BJ (cell line): ENCODE measurements around the gene ANP32A. TPM values are rescaled to one million over a fixed set of nuclear protein-coding genes. Genes with fewer than 3 reads are reported as not detected.

Experiments
- CTCF ChIA-PET: fragments of 350-600 bp; formaldehyde crosslinking; extraction: SDS; loops from one replicate; lab custom pipeline; 2021; ENCODE audit warnings: antibody characterized with exemption, inconsistent platforms; lab: Yijun Ruan, JAX
- POLR2A ChIA-PET: fragments of 300-600 bp; sonication (Branson Sonifier 250); formaldehyde crosslinking; extraction: SDS; loops from one replicate; lab custom pipeline; 2021; ENCODE audit warnings: antibody characterized with exemption; lab: Charles Lee
- DNase-seq: peaks from one replicate; pipeline ENCODE4 v3.0.0-alpha.2; 2011; ENCODE audit warnings: low read depth
- H3K27me3 ChIP-seq: 2 replicates; pipeline ENCODE4 v1.6.0; 2011; ENCODE audit warnings: low read length; ENCODE audit not compliant: control insufficient read depth, insufficient read depth
- H3K36me3 ChIP-seq: 2 replicates; pipeline ENCODE4 v1.5.1; 2011; ENCODE audit warnings: low read length; ENCODE audit not compliant: control insufficient read depth, insufficient read depth
- H3K4me3 ChIP-seq: 2 replicates; pipeline ENCODE4 v1.5.1; 2011; ENCODE audit warnings: low read depth, mild to moderate bottlenecking, control low read depth, low read length
- polyA plus RNA-seq: library from polyadenylated mRNA; depleted of rRNA; stranded (reverse); fragments of >200 nt; gene quantifications from 2 replicates; pipeline ENCODE4 v1.2.3, GENCODE V29; 2011
- TF ChIP-seq, protein P1 (sequence below): IDR thresholded peaks from 2 replicates; pipeline ENCODE4 v1.5.1; 2011; ENCODE audit warnings: low read depth, mild to moderate bottlenecking, control low read depth, inconsistent platforms, low read length, moderate library complexity; ENCODE audit not compliant: insufficient read depth

Gene ANP32A
- polyA plus RNA-seq, 1 experiment = 36.2 TPM

- TF ChIP-seq, protein P1, sequence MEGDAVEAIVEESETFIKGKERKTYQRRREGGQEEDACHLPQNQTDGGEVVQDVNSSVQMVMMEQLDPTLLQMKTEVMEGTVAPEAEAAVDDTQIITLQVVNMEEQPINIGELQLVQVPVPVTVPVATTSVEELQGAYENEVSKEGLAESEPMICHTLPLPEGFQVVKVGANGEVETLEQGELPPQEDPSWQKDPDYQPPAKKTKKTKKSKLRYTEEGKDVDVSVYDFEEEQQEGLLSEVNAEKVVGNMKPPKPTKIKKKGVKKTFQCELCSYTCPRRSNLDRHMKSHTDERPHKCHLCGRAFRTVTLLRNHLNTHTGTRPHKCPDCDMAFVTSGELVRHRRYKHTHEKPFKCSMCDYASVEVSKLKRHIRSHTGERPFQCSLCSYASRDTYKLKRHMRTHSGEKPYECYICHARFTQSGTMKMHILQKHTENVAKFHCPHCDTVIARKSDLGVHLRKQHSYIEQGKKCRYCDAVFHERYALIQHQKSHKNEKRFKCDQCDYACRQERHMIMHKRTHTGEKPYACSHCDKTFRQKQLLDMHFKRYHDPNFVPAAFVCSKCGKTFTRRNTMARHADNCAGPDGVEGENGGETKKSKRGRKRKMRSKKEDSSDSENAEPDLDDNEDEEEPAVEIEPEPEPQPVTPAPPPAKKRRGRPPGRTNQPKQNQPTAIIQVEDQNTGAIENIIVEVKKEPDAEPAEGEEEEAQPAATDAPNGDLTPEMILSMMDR = no peak
- ChIA-PET POLR2A (no interaction called here), CTCF (interaction anchor here (1.1 kb wide), 1 partner anchor 102 kb away, joined by 4 read pairs; no protein-coding TSS in a partner anchor)
These were observed 69.1 kb downstream of the ANP32A start for GRCh38 chr15:68751622-68752021.

DNA sequence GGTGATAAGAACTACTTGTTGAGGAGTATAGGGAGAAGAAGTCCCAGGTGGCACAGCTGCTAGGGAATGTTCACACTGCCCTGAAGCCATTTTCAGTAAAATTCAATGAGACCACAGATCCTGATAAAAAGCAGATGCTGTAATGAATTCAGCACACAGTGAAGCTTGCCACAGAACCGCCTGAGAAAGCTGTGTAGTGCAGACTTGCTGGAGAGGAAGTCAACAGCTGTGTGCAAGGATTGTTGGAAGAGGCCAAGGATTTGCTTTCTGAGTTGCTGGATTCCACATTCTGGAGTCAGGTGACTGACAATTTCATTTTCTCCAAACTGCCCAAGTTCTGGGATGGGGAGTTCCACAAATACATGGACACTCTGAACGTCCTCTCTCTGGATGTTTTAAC lies 70.9 kb downstream of the ANP32A start:
- Histone ChIP-seq H3K27me3 (no peaks in the 10 kb centered on the region), H3K4me3 (no peak overlapping the region), H3K36me3 (no peaks in the 10 kb centered on the region)
- TF ChIP-seq, protein P1 = no peak
- ChIA-PET CTCF (no interaction called here), POLR2A (no interaction called here)
- peak; percentile 37 for DNase-seq

More at GRCh38 chr15:68751622-68752021, 69.1 kb downstream of the ANP32A start:
- no peak for DNase-seq
- Histone ChIP-seq H3K27me3 (no peaks in the 10 kb centered on the region; the same call in 1 of the 2 replicates), H3K4me3 (no peak overlapping the region), H3K36me3 (no peaks in the 10 kb centered on the region)

GRCh38 chr15:68749365-68749764 lies 71.3 kb downstream of the ANP32A start:
- Histone ChIP-seq H3K4me3 (no peak overlapping the region), H3K27me3 (no peaks in the 10 kb centered on the region), H3K36me3 (no peaks in the 10 kb centered on the region)
- CTCF ChIA-PET = no interaction called here
- TF ChIP-seq, protein P1 = no peak
- POLR2A ChIA-PET = no interaction called here
- no peak for DNase-seq

- DNase-seq = no peak
- TF ChIP-seq, protein P1 = no peak
- Histone ChIP-seq H3K27me3 (peaks cover 3% of the 10 kb centered on the region; the same call in 1 of the 2 replicates), H3K36me3 (no peaks in the 10 kb centered on the region), H3K4me3 (no peak overlapping the region)
- CTCF ChIA-PET = no interaction called here
- POLR2A ChIA-PET = interaction anchor here (0.5 kb wide), 1 partner anchor 32 kb away, joined by 3 read pairs; no protein-coding TSS in a partner anchor
These were observed 77.4 kb downstream of the ANP32A start for GRCh38 chr15:68743256-68743655.

GRCh38 chr15:68739390-68740080 lies 81.2 kb downstream of the ANP32A start:
- Histone ChIP-seq H3K4me3 (no peak overlapping the region), H3K36me3 (no peaks in the 10 kb centered on the region), H3K27me3 (peaks cover 4% of the 10 kb centered on the region; the same call in 1 of the 2 replicates)
- DNase-seq = no peak
- ChIA-PET CTCF (interaction anchor here (0.7 to 1.2 kb wide), 3 partner anchors 12 to 136 kb away, joined by 3 to 7 read pairs (median 3); no protein-coding TSS in a partner anchor), POLR2A (no interaction called here)
- TF ChIP-seq, protein P1 = no peak
